HG02884 (cell line): ENCODE measurements around the gene MRPL42.
A peak's percentile ranks its signal among the peaks of the same experiment; 100 is the strongest.
"Not testable (repeated sequence)": the region's sequence is repeated elsewhere in the genome, so short reads cannot be mapped to it uniquely, and the experiment has no call there.

Experiments
- ATAC-seq: cut with Tn5 transposase; IDR thresholded peaks from one replicate; pipeline ENCODE4 v1.9.1; 2021; ENCODE audit warnings: mild to moderate bottlenecking, moderate library complexity; ENCODE audit not compliant: unreplicated experiment

The MRPL42 gene

GRCh38 chr12:93497456-93497855 lies 30.1 kb downstream of the MRPL42 start:
- no peak for ATAC-seq

- not testable (repeated sequence) for ATAC-seq
Observed at GRCh38 chr12:93498813-93499212, 31.5 kb downstream of the MRPL42 start.

- no peak for ATAC-seq
Observed at GRCh38 chr12:93500201-93500600, 32.9 kb downstream of the MRPL42 start.

GRCh38 chr12:93500667-93501066 lies 33.4 kb downstream of the MRPL42 start:
- ATAC-seq, result no peak

- ATAC-seq, result no peak
Observed at GRCh38 chr12:93502802-93503623, 35.7 kb downstream of the MRPL42 start.

GRCh38 chr12:93507165-93507564 lies 39.9 kb downstream of the MRPL42 start:
- no peak for ATAC-seq

- ATAC-seq, result no peak
Observed at GRCh38 chr12:93509506-93509905, 42.2 kb downstream of the MRPL42 start.

- no peak for ATAC-seq
Observed at GRCh38 chr12:93514853-93515252, 47.5 kb downstream of the MRPL42 start.

GRCh38 chr12:93518725-93519124 lies 51.4 kb downstream of the MRPL42 start:
- no peak for ATAC-seq

GRCh38 chr12:93519859-93520258 lies 52.5 kb downstream of the MRPL42 start:
- ATAC-seq, result no peak

GRCh38 chr12:93520454-93520853 lies 53.1 kb downstream of the MRPL42 start:
- ATAC-seq, result no peak

GRCh38 chr12:93521225-93522080 lies 54.1 kb downstream of the MRPL42 start:
- no peak for ATAC-seq

- no peak for ATAC-seq
Observed at GRCh38 chr12:93524386-93525133, 57.2 kb downstream of the MRPL42 start.

GRCh38 chr12:93526786-93527428 lies 59.6 kb downstream of the MRPL42 start:
- ATAC-seq, result no peak

- ATAC-seq, result no peak
Observed at GRCh38 chr12:93530358-93530757, 63.0 kb downstream of the MRPL42 start.

- ATAC-seq, result no peak
Observed at GRCh38 chr12:93533310-93533709, 66.0 kb downstream of the MRPL42 start.

- no peak for ATAC-seq
Observed at GRCh38 chr12:93536111-93536765, 68.9 kb downstream of the MRPL42 start.

- peak; percentile 78 for ATAC-seq
Observed at GRCh38 chr12:93536766-93537488, 69.6 kb downstream of the MRPL42 start.

- ATAC-seq, result no peak
Observed at GRCh38 chr12:93537769-93538168, 70.5 kb downstream of the MRPL42 start.

GRCh38 chr12:93539821-93540220 lies 72.5 kb downstream of the MRPL42 start:
- no peak for ATAC-seq
